A549 (cell line): ENCODE data around the gene GMDS.

Source experiments
- HMGXB4 ChIP-seq: fragments of 250-450 bp; sonication (Bioruptor Pico); IDR thresholded peaks from 2 replicates; pipeline ENCODE4 v1.5.0; 2021; ENCODE audit warnings: mild to moderate bottlenecking, moderate library complexity, borderline replicate concordance
- MAZ ChIP-seq: fragments of 150-350 bp; IDR thresholded peaks from 2 replicates; pipeline ENCODE4 v1.6.1; 2014; ENCODE audit warnings: antibody characterized with exemption, low read depth, low read length, borderline replicate concordance
- RCOR1 ChIP-seq: fragments of 150-350 bp; IDR thresholded peaks from 2 replicates; pipeline ENCODE4 v1.6.1; 2014; ENCODE audit warnings: antibody characterized with exemption, low read length, low read depth
- RFX5 ChIP-seq: fragments of 450-650 bp; IDR thresholded peaks from 2 replicates; pipeline ENCODE4 v1.7.1; 2014; ENCODE audit warnings: antibody characterized with exemption, mild to moderate bottlenecking, moderate library complexity
- TF ChIP-seq, protein P1 (sequence below): IDR thresholded peaks from 2 replicates; pipeline ENCODE4 v1.6.1; 2012
- TF ChIP-seq, protein P2 (sequence below): fragments of >200 bp; sonication (Bioruptor Twin); formaldehyde crosslinking; IDR thresholded peaks from 3 replicates; pipeline ENCODE4 v1.5.1; 2016

DNA sequence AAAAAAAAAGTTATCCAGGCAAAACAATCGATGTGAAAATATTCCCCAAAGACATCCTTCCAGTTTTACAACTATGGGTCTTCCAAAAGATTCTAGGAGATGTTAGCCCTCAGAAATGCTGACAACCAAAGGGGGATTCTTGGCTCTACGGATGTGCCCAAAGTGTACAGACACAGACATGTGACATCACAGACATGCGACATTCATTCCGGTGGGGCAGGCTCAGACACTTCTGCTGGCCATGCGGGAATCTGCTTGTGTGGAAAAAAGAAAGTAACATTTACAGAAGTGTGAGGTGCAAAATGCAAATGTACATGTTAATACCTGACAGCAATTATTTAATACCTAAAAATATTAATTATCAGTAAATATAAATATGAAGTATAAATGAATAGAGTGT, 367.1 kb downstream of the GMDS start:
- no peak for TF ChIP-seq RCOR1
- no peak for TF ChIP-seq RFX5
- no peak for TF ChIP-seq HMGXB4
- no peak for TF ChIP-seq MAZ
- TF ChIP-seq, protein P1, sequence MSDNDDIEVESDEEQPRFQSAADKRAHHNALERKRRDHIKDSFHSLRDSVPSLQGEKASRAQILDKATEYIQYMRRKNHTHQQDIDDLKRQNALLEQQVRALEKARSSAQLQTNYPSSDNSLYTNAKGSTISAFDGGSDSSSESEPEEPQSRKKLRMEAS = no peak
- TF ChIP-seq, protein P2, sequence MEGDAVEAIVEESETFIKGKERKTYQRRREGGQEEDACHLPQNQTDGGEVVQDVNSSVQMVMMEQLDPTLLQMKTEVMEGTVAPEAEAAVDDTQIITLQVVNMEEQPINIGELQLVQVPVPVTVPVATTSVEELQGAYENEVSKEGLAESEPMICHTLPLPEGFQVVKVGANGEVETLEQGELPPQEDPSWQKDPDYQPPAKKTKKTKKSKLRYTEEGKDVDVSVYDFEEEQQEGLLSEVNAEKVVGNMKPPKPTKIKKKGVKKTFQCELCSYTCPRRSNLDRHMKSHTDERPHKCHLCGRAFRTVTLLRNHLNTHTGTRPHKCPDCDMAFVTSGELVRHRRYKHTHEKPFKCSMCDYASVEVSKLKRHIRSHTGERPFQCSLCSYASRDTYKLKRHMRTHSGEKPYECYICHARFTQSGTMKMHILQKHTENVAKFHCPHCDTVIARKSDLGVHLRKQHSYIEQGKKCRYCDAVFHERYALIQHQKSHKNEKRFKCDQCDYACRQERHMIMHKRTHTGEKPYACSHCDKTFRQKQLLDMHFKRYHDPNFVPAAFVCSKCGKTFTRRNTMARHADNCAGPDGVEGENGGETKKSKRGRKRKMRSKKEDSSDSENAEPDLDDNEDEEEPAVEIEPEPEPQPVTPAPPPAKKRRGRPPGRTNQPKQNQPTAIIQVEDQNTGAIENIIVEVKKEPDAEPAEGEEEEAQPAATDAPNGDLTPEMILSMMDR = no peak
